ENCODE measurements around the gene ZBED4. TPM values are rescaled to one million over a fixed set of nuclear protein-coding genes. Genes with fewer than 3 reads are reported as not detected.

Gene ZBED4
- total and polyA plus RNA-seq, 2 of the 13 experiments (the other 11 are each of a cell fraction or from before 2014, with no cell fraction given): 5.4 to 9.6 TPM

GRCh38 chr22:49917974-49918910 is 64.6 kb downstream of the ZBED4 start, which contains the start of the genes ALG12 and CRELD2 (continued):
- TF ChIP-seq, protein P1, sequence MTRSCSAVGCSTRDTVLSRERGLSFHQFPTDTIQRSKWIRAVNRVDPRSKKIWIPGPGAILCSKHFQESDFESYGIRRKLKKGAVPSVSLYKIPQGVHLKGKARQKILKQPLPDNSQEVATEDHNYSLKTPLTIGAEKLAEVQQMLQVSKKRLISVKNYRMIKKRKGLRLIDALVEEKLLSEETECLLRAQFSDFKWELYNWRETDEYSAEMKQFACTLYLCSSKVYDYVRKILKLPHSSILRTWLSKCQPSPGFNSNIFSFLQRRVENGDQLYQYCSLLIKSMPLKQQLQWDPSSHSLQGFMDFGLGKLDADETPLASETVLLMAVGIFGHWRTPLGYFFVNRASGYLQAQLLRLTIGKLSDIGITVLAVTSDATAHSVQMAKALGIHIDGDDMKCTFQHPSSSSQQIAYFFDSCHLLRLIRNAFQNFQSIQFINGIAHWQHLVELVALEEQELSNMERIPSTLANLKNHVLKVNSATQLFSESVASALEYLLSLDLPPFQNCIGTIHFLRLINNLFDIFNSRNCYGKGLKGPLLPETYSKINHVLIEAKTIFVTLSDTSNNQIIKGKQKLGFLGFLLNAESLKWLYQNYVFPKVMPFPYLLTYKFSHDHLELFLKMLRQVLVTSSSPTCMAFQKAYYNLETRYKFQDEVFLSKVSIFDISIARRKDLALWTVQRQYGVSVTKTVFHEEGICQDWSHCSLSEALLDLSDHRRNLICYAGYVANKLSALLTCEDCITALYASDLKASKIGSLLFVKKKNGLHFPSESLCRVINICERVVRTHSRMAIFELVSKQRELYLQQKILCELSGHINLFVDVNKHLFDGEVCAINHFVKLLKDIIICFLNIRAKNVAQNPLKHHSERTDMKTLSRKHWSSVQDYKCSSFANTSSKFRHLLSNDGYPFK (CRISPR knock-in tag; IDR thresholded peaks at IDR 0.05; ENCODE audit: borderline replicate concordance): peak; percentile 25; the same call in 1 of the 2 replicates
- TF ChIP-seq ZNF569 (CRISPR knock-in tag; IDR thresholded peaks at IDR 0.05; ENCODE audit: borderline replicate concordance): no peak
- TF ChIP-seq ZNF17 (CRISPR knock-in tag; IDR thresholded peaks at IDR 0.05): 0 out of 2 replicates have a peak, but pooled peaks have one; percentile 36
- peak; percentile 77 to 89 for TF ChIP-seq POLR2A (IDR thresholded peaks at IDR 0.05; ENCODE audit: insufficient read depth in 1 of 2, low read depth in 2 of 2, low read length in 2 of 2)
- TF ChIP-seq SMAD1 (CRISPR knock-in tag; IDR thresholded peaks at IDR 0.05; ENCODE audit: borderline replicate concordance, low read depth): peak; percentile 50; the same call in 1 of the 2 replicates
- TF ChIP-seq ZNF564 (CRISPR knock-in tag; IDR thresholded peaks at IDR 0.05): no peak; the same call in 1 of the 2 replicates
- TF ChIP-seq TBP (CRISPR knock-in tag; IDR thresholded peaks at IDR 0.05): no peak
- no peak for TF ChIP-seq ZNF460 (CRISPR knock-in tag; IDR thresholded peaks at IDR 0.05; ENCODE audit: borderline replicate concordance)
- peak; percentile 30; the same call in 1 of the 2 replicates for TF ChIP-seq KMT2A (CRISPR knock-in tag; IDR thresholded peaks at IDR 0.05)
- no peak; the same call in 1 of the 2 replicates for TF ChIP-seq MIER3 (CRISPR knock-in tag; IDR thresholded peaks at IDR 0.05; ENCODE audit: borderline replicate concordance)
- TF ChIP-seq ATF6 (CRISPR knock-in tag; conservative IDR thresholded peaks at IDR 0.05): no peak
- 0 out of 2 replicates have a peak, but pooled peaks have one; percentile 34 for TF ChIP-seq ZNF546 (CRISPR knock-in tag; conservative IDR thresholded peaks at IDR 0.05)
- no peak for TF ChIP-seq ZNF570 (CRISPR knock-in tag; IDR thresholded peaks at IDR 0.05; ENCODE audit: borderline replicate concordance)
- no peak for TF ChIP-seq ZNF775 (CRISPR knock-in tag; IDR thresholded peaks at IDR 0.05; ENCODE audit: borderline replicate concordance)
- TF ChIP-seq AGO1 (IDR thresholded peaks at IDR 0.05; ENCODE audit: low read depth, low read length, poor library complexity, severe bottlenecking): no peak
- 0 out of 2 replicates have a peak, but pooled peaks have one; percentile 50 for TF ChIP-seq ZIK1 (CRISPR knock-in tag; IDR thresholded peaks at IDR 0.05; ENCODE audit: borderline replicate concordance, low read depth)
- TF ChIP-seq PHB2 (IDR thresholded peaks at IDR 0.05; ENCODE audit: partially characterized antibody): no peak
- TF ChIP-seq ZNF660 (CRISPR knock-in tag; IDR thresholded peaks at IDR 0.05; ENCODE audit: borderline replicate concordance, low read depth): no peak
- no peak for TF ChIP-seq CENPX (CRISPR knock-in tag; IDR thresholded peaks at IDR 0.05)
- TF ChIP-seq PHF20 (CRISPR knock-in tag; IDR thresholded peaks at IDR 0.05): peak; percentile 73
- no peak for TF ChIP-seq ZNF451 (CRISPR knock-in tag; IDR thresholded peaks at IDR 0.05)
- no peak for TF ChIP-seq ZNF883 (CRISPR knock-in tag; IDR thresholded peaks at IDR 0.05; ENCODE audit: not compliant biosample characterization)
- TF ChIP-seq MTA1 (CRISPR knock-in tag; IDR thresholded peaks at IDR 0.05; ENCODE audit: borderline replicate concordance): peak; percentile 35; the same call in 1 of the 2 replicates
- no peak for TF ChIP-seq ZNF841 (CRISPR knock-in tag; IDR thresholded peaks at IDR 0.05; ENCODE audit: borderline replicate concordance)
- peak; percentile 64 for TF ChIP-seq MXD4 (CRISPR knock-in tag; IDR thresholded peaks at IDR 0.05)

Data from HepG2 (cell line).